LNCaP clone FGC (cell line): ENCODE results near the gene USP6.
"Not testable (repeated sequence)": the region's sequence is repeated elsewhere in the genome, so short reads cannot be mapped to it uniquely, and the experiment has no call there.

ENCODE experiments used
- DNase-seq: peaks from one replicate; pipeline ENCODE4 v3.0.0-alpha.2; 2011; ENCODE audit warnings: low read depth
- H3K4me3 ChIP-seq: 2 replicates; pipeline ENCODE4 v1.5.1; 2011; ENCODE audit warnings: mild to moderate bottlenecking, low read depth, low read length, control low read depth
- CTCF ChIP-seq: IDR thresholded peaks from 2 replicates; pipeline ENCODE4 v1.5.1; 2012; ENCODE audit warnings: mild to moderate bottlenecking; ENCODE audit not compliant: control insufficient read depth, insufficient read depth; ENCODE audit errors: extremely low read depth

The USP6 gene

GRCh38 chr17:5135726-5136579 lies 20.1 kb downstream of the USP6 start:
- H3K4me3 ChIP-seq, result no peak overlapping the region
- TF ChIP-seq CTCF, result no peak
- DNase-seq, result no peak

- not testable (repeated sequence) for DNase-seq, H3K4me3 ChIP-seq
Measured at GRCh38 chr17:5136580-5137412, 21.0 kb downstream of the USP6 start.

GRCh38 chr17:5137511-5138197 lies 21.8 kb downstream of the USP6 start:
- not testable (repeated sequence) for H3K4me3 ChIP-seq, DNase-seq

GRCh38 chr17:5138198-5138544 lies 22.3 kb downstream of the USP6 start:
- H3K4me3 ChIP-seq, DNase-seq: not testable (repeated sequence)

- H3K4me3 ChIP-seq, result no peak overlapping the region
- no peak for TF ChIP-seq CTCF
- DNase-seq, result no peak
Measured at GRCh38 chr17:5138616-5139457, 23.0 kb downstream of the USP6 start.

GRCh38 chr17:5139458-5139732 lies 23.6 kb downstream of the USP6 start:
- peak; percentile 19; the same call in 1 of the 2 replicates for TF ChIP-seq CTCF
- DNase-seq, result no peak
- no peak overlapping the region for H3K4me3 ChIP-seq

GRCh38 chr17:5142877-5143276 lies 27.0 kb downstream of the USP6 start:
- H3K4me3 ChIP-seq, DNase-seq: not testable (repeated sequence)

GRCh38 chr17:5146122-5146521 lies 30.3 kb downstream of the USP6 start:
- not testable (repeated sequence) for DNase-seq, H3K4me3 ChIP-seq

GRCh38 chr17:5160702-5161101 lies 44.9 kb downstream of the USP6 start:
- not testable (repeated sequence) for H3K4me3 ChIP-seq, DNase-seq

- not testable (repeated sequence) for DNase-seq
Measured at GRCh38 chr17:5161793-5162192, 46.0 kb downstream of the USP6 start.

More at GRCh38 chr17:5161793-5162192, 46.0 kb downstream of the USP6 start:
- not testable (repeated sequence) for H3K4me3 ChIP-seq
